Body of pancreas (tissue), 4 donors: ENCODE results near the gene GNG11. TPM values are rescaled to one million over a fixed set of nuclear protein-coding genes. Genes with fewer than 3 reads are reported as not detected.

Source experiments
- ATAC-seq: fragments of 150-250 bp; one replicate; pipeline ENCODE4 v1.9.1; 2016
- DNase-seq, 4 donors: peaks; one replicate each; pipeline ENCODE4 v3.0.0-alpha.2; 2019
- H3K27ac ChIP-seq, 4 donors: fragments of 200-600 bp; sonication (generic); 1 replicate in 3 of 4; 2 replicates in 1 of 4; pipeline versions ENCODE4 v1.5.1 to v1.6.1; 2016 to 2019; ENCODE audit warnings: mild to moderate bottlenecking in 1 of 4, mixed read lengths in 1 of 4, moderate library complexity in 1 of 4
- H3K27me3 ChIP-seq, 2 donors: fragments of 200-600 bp; sonication (generic); one replicate each; pipeline ENCODE4 v1.6.0; 2016; ENCODE audit warnings: mild to moderate bottlenecking in 1 of 2
- H3K36me3 ChIP-seq, 2 donors: fragments of 200-600 bp; sonication (generic); replicated peaks in 1 of 2; 2 replicates each; pipeline ENCODE4 v1.5.1; 2016; ENCODE audit warnings: low read depth in 2 of 2; ENCODE audit not compliant: insufficient read depth in 1 of 2
- H3K4me1 ChIP-seq: fragments of 200-600 bp; sonication (generic); one replicate; pipeline ENCODE4 v1.6.0; 2016
- H3K4me3 ChIP-seq, 2 donors: fragments of 200-600 bp; sonication (generic); 1 replicate in 1 of 2; 2 replicates in 1 of 2; pipeline ENCODE4 v1.5.1; 2016 to 2019
- H3K9me3 ChIP-seq, 3 donors: fragments of 200-600 bp; sonication (generic); 1 replicate in 2 of 3; 2 replicates in 1 of 3; pipeline ENCODE4 v1.5.1; 2016
- POLR2A ChIP-seq, 3 donors: fragments of 450-650 bp; IDR thresholded peaks; one replicate each; pipeline ENCODE4 v1.6.1; 2016; ENCODE audit warnings: antibody characterized with exemption in 3 of 3, mild to moderate bottlenecking in 2 of 3
- WGBS, 2 donors: methylation state at CpG; one replicate each; pipeline ENCODE4 v1.1.5; 2017; 5-methylcytosine and 5-hydroxymethylcytosine counted together
- intact Hi-C: fragments of 100-400 bp; cut with DNase I; formaldehyde crosslinking; loops from one replicate; pipeline ENCODE4 v1.15.1; 2023
- total RNA-seq, 2 donors: library from RNA; depleted of rRNA; stranded (reverse); fragments of >200 nt; gene quantifications; one replicate each; pipeline ENCODE4 v1.1.0, GENCODE V29; 2016
- TF ChIP-seq, protein P1 (sequence below), 7 experiments: fragments of 450-650 bp in 4 of 7; fragments of 200-600 bp in 3 of 7; sonication (generic) in 3 of 7; IDR thresholded peaks; one replicate each; pipeline ENCODE4 v1.5.1; 2016 to 2019; ENCODE audit warnings: antibody characterized with exemption in 7 of 7

GNG11 gene
- total RNA-seq, 2 donors from 2014 or later = 6.6 to 11.4 TPM

- WGBS, 2 donors = 81 to 93% methylated on average over 3 of the region's 3 CpGs
- no peaks in the 10 kb centered on the region for H3K27me3 ChIP-seq
- H3K4me3 ChIP-seq = no peak overlapping the region
- intact Hi-C loops = no loop called here
- DNase-seq (no peak), ATAC-seq (no peak)
- H3K4me1 ChIP-seq = no peaks in the 10 kb centered on the region
- H3K9me3 ChIP-seq = no peaks in the 10 kb centered on the region
- no peak for TF ChIP-seq POLR2A (IDR thresholded peaks at IDR 0.05)
- TF ChIP-seq, protein P1, sequence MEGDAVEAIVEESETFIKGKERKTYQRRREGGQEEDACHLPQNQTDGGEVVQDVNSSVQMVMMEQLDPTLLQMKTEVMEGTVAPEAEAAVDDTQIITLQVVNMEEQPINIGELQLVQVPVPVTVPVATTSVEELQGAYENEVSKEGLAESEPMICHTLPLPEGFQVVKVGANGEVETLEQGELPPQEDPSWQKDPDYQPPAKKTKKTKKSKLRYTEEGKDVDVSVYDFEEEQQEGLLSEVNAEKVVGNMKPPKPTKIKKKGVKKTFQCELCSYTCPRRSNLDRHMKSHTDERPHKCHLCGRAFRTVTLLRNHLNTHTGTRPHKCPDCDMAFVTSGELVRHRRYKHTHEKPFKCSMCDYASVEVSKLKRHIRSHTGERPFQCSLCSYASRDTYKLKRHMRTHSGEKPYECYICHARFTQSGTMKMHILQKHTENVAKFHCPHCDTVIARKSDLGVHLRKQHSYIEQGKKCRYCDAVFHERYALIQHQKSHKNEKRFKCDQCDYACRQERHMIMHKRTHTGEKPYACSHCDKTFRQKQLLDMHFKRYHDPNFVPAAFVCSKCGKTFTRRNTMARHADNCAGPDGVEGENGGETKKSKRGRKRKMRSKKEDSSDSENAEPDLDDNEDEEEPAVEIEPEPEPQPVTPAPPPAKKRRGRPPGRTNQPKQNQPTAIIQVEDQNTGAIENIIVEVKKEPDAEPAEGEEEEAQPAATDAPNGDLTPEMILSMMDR (IDR thresholded peaks at IDR 0.05) = no peak
- no peaks in the 10 kb centered on the region for H3K36me3 ChIP-seq
- H3K27ac ChIP-seq = no peak overlapping the region
Measured at GRCh38 chr7:93964813-93965212, 43.3 kb downstream of the GNG11 start.

DNA sequence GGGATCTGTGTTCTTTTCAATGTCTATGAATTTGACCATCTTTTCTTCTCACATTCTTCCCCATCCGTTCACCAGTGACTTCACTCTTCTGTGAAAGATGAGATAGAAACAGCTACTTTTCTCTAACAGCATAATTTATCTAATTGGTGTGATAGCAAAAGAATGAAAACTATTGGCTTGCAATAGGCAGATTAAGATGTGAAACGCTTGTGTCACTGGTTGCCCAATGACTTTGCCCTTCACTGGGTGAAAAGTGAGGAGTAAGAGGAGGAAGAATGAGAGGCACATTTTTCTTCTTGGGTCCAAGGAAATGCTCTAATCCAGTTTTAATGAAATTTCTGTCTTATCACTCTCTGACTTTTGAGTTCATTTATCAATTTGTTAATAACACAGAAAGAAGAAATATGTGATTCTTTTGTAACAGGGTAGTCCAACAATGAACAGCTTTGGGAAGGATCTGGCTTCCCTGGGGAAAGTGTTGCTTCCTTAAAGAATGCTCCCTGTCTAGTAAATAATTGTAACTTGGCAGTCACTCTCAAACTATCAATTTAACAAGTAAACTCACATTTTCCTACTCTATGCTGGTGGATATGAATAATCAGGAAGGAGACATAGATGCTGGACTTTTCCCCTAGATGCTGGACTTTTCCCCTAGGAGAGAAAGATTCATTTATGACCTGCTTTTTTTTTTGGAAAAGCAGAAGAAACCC is 47.5 kb downstream of the GNG11 start:
- H3K27me3 ChIP-seq = no peaks in the 10 kb centered on the region
- H3K36me3 ChIP-seq = no peaks in the 10 kb centered on the region
- H3K27ac ChIP-seq = no peak overlapping the region
- H3K9me3 ChIP-seq = no peaks in the 10 kb centered on the region
- ATAC-seq = no peak
- intact Hi-C loops = no loop called here
- H3K4me1 ChIP-seq = no peaks in the 10 kb centered on the region
- no peak for DNase-seq
- no peak overlapping the region for H3K4me3 ChIP-seq
- 76 to 80% methylated on average over 2 of the region's 2 CpGs for WGBS, 2 donors
- TF ChIP-seq POLR2A (IDR thresholded peaks at IDR 0.05) = no peak
- TF ChIP-seq, protein P1 (IDR thresholded peaks at IDR 0.05) = no peak

DNA sequence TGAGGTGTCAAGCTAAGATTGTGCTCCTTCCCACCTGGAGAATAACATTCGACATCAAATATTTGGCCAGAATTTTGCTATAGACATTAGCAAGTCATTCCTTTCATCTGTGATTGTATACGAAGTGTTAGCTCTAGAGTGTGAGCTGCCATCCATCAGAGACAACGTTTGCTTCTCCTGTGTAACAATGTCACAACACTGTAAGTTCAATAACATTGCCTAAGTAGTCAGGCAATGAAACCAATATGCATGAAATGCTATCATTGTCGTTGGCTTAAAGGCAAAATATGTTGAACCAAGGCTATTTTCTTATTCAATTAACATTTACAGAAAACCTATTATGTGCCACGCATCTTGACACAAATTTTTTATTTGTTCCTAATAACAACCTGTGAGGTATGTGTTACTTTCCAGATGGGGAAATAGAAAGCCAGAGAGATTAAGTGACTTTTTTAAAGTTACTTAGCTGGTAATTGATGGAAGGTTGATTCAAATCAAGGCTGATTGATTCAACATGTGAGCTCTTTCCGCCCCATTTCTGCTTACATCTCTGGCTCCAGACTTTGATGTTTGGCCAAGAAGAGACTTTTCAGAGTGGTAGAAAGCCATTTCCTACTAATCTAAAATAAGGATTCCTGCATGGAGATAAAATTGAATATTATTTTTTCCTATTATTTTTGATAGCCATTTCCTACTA is 50.6 kb downstream of the GNG11 start:
- ATAC-seq (no peak), DNase-seq (no peak)
- no peak overlapping the region for H3K27ac ChIP-seq
- H3K4me1 ChIP-seq = no peaks in the 10 kb centered on the region
- TF ChIP-seq, protein P1 (IDR thresholded peaks at IDR 0.05) = no peak
- no peak for TF ChIP-seq POLR2A (IDR thresholded peaks at IDR 0.05)
- no peaks in the 10 kb centered on the region for H3K9me3 ChIP-seq
- H3K36me3 ChIP-seq = no peaks in the 10 kb centered on the region
- 78 to 79% methylated on average over 6 of the region's 6 CpGs for WGBS, 2 donors
- intact Hi-C loops = no loop called here
- no peaks in the 10 kb centered on the region for H3K27me3 ChIP-seq
- H3K4me3 ChIP-seq = no peak overlapping the region

GRCh38 chr7:93973134-93973533 is 51.6 kb downstream of the GNG11 start:
- no peak for DNase-seq
- intact Hi-C loops = no loop called here
- Histone ChIP-seq H3K9me3 (no peaks in the 10 kb centered on the region), H3K27ac (no peak overlapping the region), H3K4me1 (no peaks in the 10 kb centered on the region), H3K36me3 (no peaks in the 10 kb centered on the region), H3K4me3 (no peak overlapping the region), H3K27me3 (no peaks in the 10 kb centered on the region)
- WGBS, 2 donors = 74 to 83% methylated on average over 1 of the region's 1 CpG
- TF ChIP-seq, protein P1 (IDR thresholded peaks at IDR 0.05) = no peak
- no peak for ATAC-seq
